H54 (cell line): Measurements from ENCODE around the gene CAV1.

Experiments used
- DNase-seq: peaks from one replicate; pipeline ENCODE4 v3.0.0; 2011; ENCODE audit warnings: low spot score, mixed read lengths; ENCODE audit not compliant: insufficient read length
- FAIRE-seq: peaks from 3 replicates; lab custom pipeline; 2011; peaks lifted over from hg19 to GRCh38; lab: Jason Lieb, UNC
- POLR2A ChIP-seq: IDR thresholded peaks from 2 replicates; pipeline ENCODE4 v1.6.1; 2011; ENCODE audit warnings: low read depth, mild to moderate bottlenecking, low read length

Gene CAV1

GRCh38 chr7:116570306-116570705 lies 45.5 kb downstream of the CAV1 start:
- FAIRE-seq (peak; percentile 38), DNase-seq (no peak)
- TF ChIP-seq POLR2A = no peak

- no peak for TF ChIP-seq POLR2A
- DNase-seq (no peak), FAIRE-seq (peak; percentile 61)
Measured at GRCh38 chr7:116571037-116571436, 46.2 kb downstream of the CAV1 start.

- FAIRE-seq (no peak), DNase-seq (no peak)
- no peak for TF ChIP-seq POLR2A
Measured at GRCh38 chr7:116571552-116571951, 46.7 kb downstream of the CAV1 start.

- no peak for FAIRE-seq
- no peak for DNase-seq
- no peak for TF ChIP-seq POLR2A
Measured at GRCh38 chr7:116572036-116572435, 47.2 kb downstream of the CAV1 start.

- no peak for FAIRE-seq
- no peak for TF ChIP-seq POLR2A
- DNase-seq = no peak
Measured at GRCh38 chr7:116573541-116573940, 48.7 kb downstream of the CAV1 start.

- no peak for TF ChIP-seq POLR2A
- FAIRE-seq (no peak), DNase-seq (no peak)
Measured at GRCh38 chr7:116574025-116574822, 49.4 kb downstream of the CAV1 start.

- TF ChIP-seq POLR2A = no peak
- DNase-seq (no peak), FAIRE-seq (no peak)
Measured at GRCh38 chr7:116575853-116576252, 51.0 kb downstream of the CAV1 start.

- TF ChIP-seq POLR2A = no peak
- DNase-seq (no peak), FAIRE-seq (peak; percentile 43)
Measured at GRCh38 chr7:116576350-116577319, 51.8 kb downstream of the CAV1 start.

GRCh38 chr7:116577320-116577871 lies 52.6 kb downstream of the CAV1 start:
- FAIRE-seq = no peak
- DNase-seq = no peak
- TF ChIP-seq POLR2A = no peak

- no peak for FAIRE-seq
- TF ChIP-seq POLR2A = no peak
- no peak for DNase-seq
Measured at GRCh38 chr7:116578526-116578925, 53.7 kb downstream of the CAV1 start.

GRCh38 chr7:116579322-116579721 lies 54.5 kb downstream of the CAV1 start:
- no peak for TF ChIP-seq POLR2A
- DNase-seq = no peak
- no peak for FAIRE-seq

- TF ChIP-seq POLR2A = no peak
- DNase-seq (no peak), FAIRE-seq (no peak)
Measured at GRCh38 chr7:116579835-116580234, 55.0 kb downstream of the CAV1 start.

- TF ChIP-seq POLR2A = no peak
- no peak for FAIRE-seq
- no peak for DNase-seq
Measured at GRCh38 chr7:116582164-116582732, 57.4 kb downstream of the CAV1 start.
